Activated T-cell treated with anti-CD3 and anti-CD28 coated beads, Interleukin-2, amount 50 U/mL, for 72 hours (primary cell): ENCODE data around the gene PRR5. TPM values are rescaled to one million over a fixed set of nuclear protein-coding genes. Genes with fewer than 3 reads are reported as not detected.
A peak's percentile ranks its signal among the peaks of the same experiment; 100 is the strongest.
"Not testable (repeated sequence)": the region's sequence is repeated elsewhere in the genome, so short reads cannot be mapped to it uniquely, and the experiment has no call there.

Experiments
- ATAC-seq, 2 donors: fragments of 150-1000 bp; cut with Tn5 transposase; replicated peaks in 1 of 2; 2 replicates each; pipeline ENCODE4 v1.10.0; 2021; ENCODE audit warnings: moderate library complexity in 2 of 2, mild to moderate bottlenecking in 1 of 2
- DNase-seq, 2 donors: peaks; one replicate each; pipeline ENCODE4 v3.0.0; 2021 to 2022; ENCODE audit warnings: mixed read lengths in 1 of 2
- H3K27ac Mint-ChIP-seq: one replicate; pipeline ENCODE4 v1.8.0; 2022; ENCODE audit warnings: mild to moderate bottlenecking, moderate library complexity, mixed read lengths
- H3K27me3 Mint-ChIP-seq: one replicate; pipeline ENCODE4 v1.8.0; 2022; ENCODE audit warnings: low read depth, mixed read lengths
- H3K36me3 Mint-ChIP-seq, 2 donors: one replicate each; pipeline ENCODE4 v1.8.0; 2022; ENCODE audit warnings: mixed read lengths in 2 of 2, mild to moderate bottlenecking in 1 of 2; ENCODE audit not compliant: insufficient read depth in 2 of 2
- H3K4me1 Mint-ChIP-seq: one replicate; pipeline ENCODE4 v1.8.0; 2022; ENCODE audit warnings: low read depth, mixed read lengths
- H3K4me3 Mint-ChIP-seq, 2 donors: one replicate each; pipeline ENCODE4 v1.8.0; 2022; ENCODE audit warnings: mild to moderate bottlenecking in 2 of 2, mixed read lengths in 2 of 2, moderate library complexity in 2 of 2
- H3K9me3 Mint-ChIP-seq, 2 donors: one replicate each; pipeline ENCODE4 v1.8.0; 2022; ENCODE audit warnings: mixed read lengths in 2 of 2
- total RNA-seq, 2 donors: library from RNA; stranded (reverse); gene quantifications; one replicate each; pipeline ENCODE4 v1.2.3, GENCODE V29; 2022

PRR5 gene
- total RNA-seq, 2 donors from 2014 or later = 11.7 to 12.0 TPM

GRCh38 chr22:44678556-44679305 lies 23.3 kb upstream of the PRR5 start:
- peaks cover 52% of the 10 kb centered on the region for H3K4me1 Mint-ChIP-seq
- DNase-seq (no peak), ATAC-seq (no peak)
- H3K27me3 Mint-ChIP-seq = no peaks in the 10 kb centered on the region
- no peak overlapping the region for H3K27ac Mint-ChIP-seq
- no peaks in the 10 kb centered on the region for H3K36me3 Mint-ChIP-seq
- H3K4me3 Mint-ChIP-seq = no peak overlapping the region
- H3K9me3 Mint-ChIP-seq = no peaks in the 10 kb centered on the region

GRCh38 chr22:44679306-44679647 lies 22.7 kb upstream of the PRR5 start:
- not testable (repeated sequence) for H3K36me3 Mint-ChIP-seq, H3K27ac Mint-ChIP-seq, H3K4me3 Mint-ChIP-seq, DNase-seq, H3K27me3 Mint-ChIP-seq, H3K9me3 Mint-ChIP-seq, ATAC-seq
- H3K4me1 Mint-ChIP-seq = peaks cover 57% of the 10 kb centered on the region

- ATAC-seq = no peak
- Mint-ChIP-seq H3K36me3 (no peaks in the 10 kb centered on the region), H3K27me3 (no peaks in the 10 kb centered on the region), H3K4me3 (no peak overlapping the region), H3K27ac (no peak overlapping the region), H3K4me1 (peaks cover 65% of the 10 kb centered on the region), H3K9me3 (no peaks in the 10 kb centered on the region)
- DNase-seq = no peak
These were observed 21.9 kb upstream of the PRR5 start for GRCh38 chr22:44680058-44680457.

- H3K9me3 Mint-ChIP-seq = no peaks in the 10 kb centered on the region
- H3K27me3 Mint-ChIP-seq = no peaks in the 10 kb centered on the region
- H3K4me1 Mint-ChIP-seq = peaks cover 67% of the 10 kb centered on the region
- ATAC-seq (no peak), DNase-seq (no peak)
- no peak overlapping the region for H3K4me3 Mint-ChIP-seq
- H3K36me3 Mint-ChIP-seq = no peaks in the 10 kb centered on the region
- H3K27ac Mint-ChIP-seq = no peak overlapping the region
These were observed 21.5 kb upstream of the PRR5 start for GRCh38 chr22:44680481-44680894.

- Mint-ChIP-seq H3K36me3 (no peaks in the 10 kb centered on the region), H3K9me3 (no peaks in the 10 kb centered on the region), H3K4me1 (peaks cover 55% of the 10 kb centered on the region), H3K27me3 (no peaks in the 10 kb centered on the region), H3K4me3 (peak overlapping the region; percentile 58 to 61), H3K27ac (peak overlapping the region; percentile 34)
- DNase-seq = no peak
- ATAC-seq = no peak
These were observed 19.3 kb upstream of the PRR5 start for GRCh38 chr22:44682556-44683168.

GRCh38 chr22:44683237-44683636 lies 18.8 kb upstream of the PRR5 start:
- H3K4me1 Mint-ChIP-seq = peaks cover 55% of the 10 kb centered on the region
- H3K9me3 Mint-ChIP-seq = no peaks in the 10 kb centered on the region
- no peaks in the 10 kb centered on the region for H3K36me3 Mint-ChIP-seq
- no peaks in the 10 kb centered on the region for H3K27me3 Mint-ChIP-seq
- peak overlapping the region; percentile 58 to 61 for H3K4me3 Mint-ChIP-seq
- DNase-seq (peak; percentile 71 to 79), ATAC-seq (peak; percentile 25 to 37)
- H3K27ac Mint-ChIP-seq = peak overlapping the region; percentile 34

- no peak for DNase-seq
- ATAC-seq = no peak
These were observed 18.1 kb upstream of the PRR5 start for GRCh38 chr22:44683881-44684280.

GRCh38 chr22:44684506-44685383 lies 17.3 kb upstream of the PRR5 start:
- H3K27ac Mint-ChIP-seq = no peak overlapping the region
- H3K27me3 Mint-ChIP-seq = no peaks in the 10 kb centered on the region
- peaks cover 55% of the 10 kb centered on the region for H3K4me1 Mint-ChIP-seq
- H3K36me3 Mint-ChIP-seq = no peaks in the 10 kb centered on the region
- ATAC-seq (peak; percentile 74 to 79), DNase-seq (peak; percentile 89 to 91)
- peak overlapping the region; percentile 69 to 70 for H3K4me3 Mint-ChIP-seq
- H3K9me3 Mint-ChIP-seq = no peaks in the 10 kb centered on the region

More at GRCh38 chr22:44683881-44684280, 18.1 kb upstream of the PRR5 start:
- no peaks in the 10 kb centered on the region for H3K36me3 Mint-ChIP-seq
- H3K9me3 Mint-ChIP-seq = no peaks in the 10 kb centered on the region
- H3K4me1 Mint-ChIP-seq = peaks cover 55% of the 10 kb centered on the region
- peak overlapping the region; percentile 19 to 61 for H3K4me3 Mint-ChIP-seq
- H3K27ac Mint-ChIP-seq = no peak overlapping the region
- no peaks in the 10 kb centered on the region for H3K27me3 Mint-ChIP-seq

- H3K4me3 Mint-ChIP-seq = peak overlapping the region; percentile 69 to 70
- ATAC-seq = peak; percentile 85 to 86
- peaks cover 55% of the 10 kb centered on the region for H3K4me1 Mint-ChIP-seq
- peak; percentile 87 to 91 for DNase-seq
- H3K27me3 Mint-ChIP-seq = no peaks in the 10 kb centered on the region
- H3K27ac Mint-ChIP-seq = peak overlapping the region; percentile 64
- H3K9me3 Mint-ChIP-seq = no peaks in the 10 kb centered on the region
- H3K36me3 Mint-ChIP-seq = no peaks in the 10 kb centered on the region
These were observed 16.5 kb upstream of the PRR5 start for GRCh38 chr22:44685384-44686056.

- ATAC-seq (no peak), DNase-seq (no peak)
- peak overlapping the region in 1 of 2 donors; percentile 19 for H3K4me3 Mint-ChIP-seq
- peaks cover 42% of the 10 kb centered on the region for H3K4me1 Mint-ChIP-seq
- H3K36me3 Mint-ChIP-seq = no peaks in the 10 kb centered on the region
- H3K27ac Mint-ChIP-seq = peak overlapping the region; percentile 27
- no peaks in the 10 kb centered on the region for H3K9me3 Mint-ChIP-seq
- no peaks in the 10 kb centered on the region for H3K27me3 Mint-ChIP-seq
These were observed 15.0 kb upstream of the PRR5 start for GRCh38 chr22:44686873-44687600.

GRCh38 chr22:44689173-44689572 lies 12.8 kb upstream of the PRR5 start:
- Mint-ChIP-seq H3K9me3 (no peaks in the 10 kb centered on the region), H3K27ac (no peak overlapping the region), H3K27me3 (no peaks in the 10 kb centered on the region), H3K4me1 (peaks cover 23% of the 10 kb centered on the region), H3K4me3 (no peak overlapping the region), H3K36me3 (no peaks in the 10 kb centered on the region)
- ATAC-seq (no peak), DNase-seq (no peak)

GRCh38 chr22:44689915-44690524 lies 12.0 kb upstream of the PRR5 start:
- peaks cover 15% of the 10 kb centered on the region for H3K4me1 Mint-ChIP-seq
- H3K4me3 Mint-ChIP-seq = no peak overlapping the region
- ATAC-seq (no peak), DNase-seq (no peak)
- no peak overlapping the region for H3K27ac Mint-ChIP-seq
- H3K36me3 Mint-ChIP-seq = no peaks in the 10 kb centered on the region
- no peaks in the 10 kb centered on the region for H3K27me3 Mint-ChIP-seq
- no peaks in the 10 kb centered on the region for H3K9me3 Mint-ChIP-seq
